Thyroid gland (tissue), 4 donors: ENCODE data around the gene INPP5A. TPM values are rescaled to one million over a fixed set of nuclear protein-coding genes. Genes with fewer than 3 reads are reported as not detected.

ENCODE experiments used
- DNase-seq, 2 donors: peaks; one replicate each; pipeline ENCODE4 v3.0.0-alpha.2; 2019
- H3K27ac ChIP-seq, 3 donors: fragments of 200-600 bp; sonication (generic); 1 replicate in 2 of 3; 2 replicates in 1 of 3; pipeline ENCODE4 v1.5.1; 2016 to 2019; ENCODE audit warnings: mild to moderate bottlenecking in 1 of 3, moderate library complexity in 1 of 3
- H3K27me3 ChIP-seq: fragments of 200-600 bp; sonication (generic); one replicate; pipeline ENCODE4 v1.5.1; 2019
- H3K36me3 ChIP-seq, 2 donors: fragments of 200-600 bp; sonication (generic); one replicate each; pipeline ENCODE4 v1.5.1; 2016 to 2019
- H3K4me1 ChIP-seq, 2 donors: fragments of 200-600 bp; sonication (generic); one replicate each; pipeline ENCODE4 v1.5.1; 2017 to 2019
- H3K4me3 ChIP-seq, 3 donors: fragments of 200-600 bp; sonication (generic); replicated peaks in 1 of 3; 1 replicate in 2 of 3; 2 replicates in 1 of 3; pipeline ENCODE4 v1.5.1; 2016; ENCODE audit warnings: mild to moderate bottlenecking in 1 of 3
- H3K9me3 ChIP-seq: fragments of 200-600 bp; sonication (generic); one replicate; pipeline ENCODE4 v1.5.1; 2017
- CTCF ChIP-seq, 6 experiments: fragments of 200-600 bp in 3 of 6; fragments of 450-650 bp in 3 of 6; sonication (generic) in 3 of 6; IDR thresholded peaks; one replicate each; pipeline ENCODE4 v1.5.1; 2016 to 2019; ENCODE audit warnings: antibody characterized with exemption in 6 of 6, mild to moderate bottlenecking in 2 of 6, inconsistent platforms in 1 of 6, moderate library complexity in 1 of 6
- POLR2A ChIP-seq, 2 donors: fragments of 450-650 bp; IDR thresholded peaks; one replicate each; pipeline ENCODE4 v1.6.1; 2017; ENCODE audit warnings: antibody characterized with exemption in 2 of 2, mild to moderate bottlenecking in 2 of 2, moderate library complexity in 1 of 2
- WGBS, 2 donors: methylation state at CpG; one replicate each; pipeline ENCODE4 v1.1.5; 2017; 5-methylcytosine and 5-hydroxymethylcytosine counted together
- intact Hi-C: fragments of 100-400 bp; cut with DNase I; formaldehyde crosslinking; loops from one replicate; pipeline ENCODE4 v1.15.1; 2023
- total RNA-seq, 4 donors: library from RNA; depleted of rRNA; stranded (reverse); fragments of >200 nt; gene quantifications; one replicate each; pipeline ENCODE4 v1.2.3, GENCODE V29; 2016

INPP5A gene
- total RNA-seq, 4 donors from 2014 or later = 30.4 to 75.8 (median 41.1) TPM

- Histone ChIP-seq H3K4me3 (no peak overlapping the region), H3K27me3 (no peaks in the 10 kb centered on the region), H3K4me1 (peaks cover 0 to 4% of the 10 kb centered on the region in 2 donors), H3K27ac (no peak overlapping the region), H3K9me3 (no peaks in the 10 kb centered on the region), H3K36me3 (no peaks in the 10 kb centered on the region)
- WGBS, 2 donors = 93% methylated on average over 8 to 13 of the region's 19 CpGs
- intact Hi-C loops = no loop called here
- no peak for DNase-seq
- no peak for TF ChIP-seq CTCF (IDR thresholded peaks at IDR 0.05)
Measured at GRCh38 chr10:132733926-132734325, 196.3 kb downstream of the INPP5A start.

GRCh38 chr10:132735341-132735775 is 197.8 kb downstream of the INPP5A start:
- Histone ChIP-seq H3K9me3 (no peaks in the 10 kb centered on the region), H3K27ac (no peak overlapping the region), H3K36me3 (no peaks in the 10 kb centered on the region), H3K4me1 (peaks cover 0 to 4% of the 10 kb centered on the region in 2 donors), H3K4me3 (no peak overlapping the region), H3K27me3 (no peaks in the 10 kb centered on the region)
- 94 to 96% methylated on average over 18 to 19 of the region's 19 CpGs for WGBS, 2 donors
- no peak for TF ChIP-seq POLR2A (IDR thresholded peaks at IDR 0.05)
- DNase-seq = no peak
- intact Hi-C loops = no loop called here

GRCh38 chr10:132735923-132736391 is 198.4 kb downstream of the INPP5A start:
- 91 to 100% methylated on average over 2 to 24 of the region's 24 CpGs for WGBS, 2 donors
- no peaks in the 10 kb centered on the region for H3K36me3 ChIP-seq
- no peaks in the 10 kb centered on the region for H3K27me3 ChIP-seq
- DNase-seq = no peak
- H3K27ac ChIP-seq = no peak overlapping the region
- no peaks in the 10 kb centered on the region for H3K9me3 ChIP-seq
- H3K4me1 ChIP-seq = peaks cover 0 to 4% of the 10 kb centered on the region in 2 donors
- intact Hi-C loops = no loop called here
- no peak overlapping the region for H3K4me3 ChIP-seq
- TF ChIP-seq CTCF (IDR thresholded peaks at IDR 0.05) = no peak
- no peak for TF ChIP-seq POLR2A (IDR thresholded peaks at IDR 0.05)

- Histone ChIP-seq H3K9me3 (no peaks in the 10 kb centered on the region), H3K4me1 (peaks cover 0 to 4% of the 10 kb centered on the region in 2 donors), H3K27ac (no peak overlapping the region), H3K36me3 (no peaks in the 10 kb centered on the region), H3K4me3 (no peak overlapping the region), H3K27me3 (no peaks in the 10 kb centered on the region)
- intact Hi-C loops = no loop called here
- TF ChIP-seq CTCF (IDR thresholded peaks at IDR 0.05) = no peak
- no peak for TF ChIP-seq POLR2A (IDR thresholded peaks at IDR 0.05)
- WGBS, 2 donors = 93 to 94% methylated on average over 14 of the region's 16 CpGs
- DNase-seq = peak; percentile 35 to 54
Measured at GRCh38 chr10:132737390-132738048, 199.9 kb downstream of the INPP5A start.

GRCh38 chr10:132738454-132739224 is 201.1 kb downstream of the INPP5A start:
- 92 to 96% methylated on average over 16 to 20 of the region's 25 CpGs for WGBS, 2 donors
- DNase-seq = no peak
- intact Hi-C loops = no loop called here
- Histone ChIP-seq H3K27ac (no peak overlapping the region), H3K27me3 (no peaks in the 10 kb centered on the region), H3K36me3 (no peaks in the 10 kb centered on the region), H3K4me1 (peaks cover 0 to 4% of the 10 kb centered on the region in 2 donors), H3K9me3 (no peaks in the 10 kb centered on the region), H3K4me3 (no peak overlapping the region)
- TF ChIP-seq POLR2A (IDR thresholded peaks at IDR 0.05) (no peak), CTCF (IDR thresholded peaks at IDR 0.05) (no peak)
